Measurements from ENCODE around the gene DDX17.

Gene DDX17

GRCh38 chr22:38523479-38523878 lies 17.4 kb upstream of the DDX17 start:
- DNase-seq (ENCODE audit: low read depth in 2 of 2), result no peak
- no peak for TF ChIP-seq CTCF (IDR thresholded peaks at IDR 0.05; ENCODE audit: low read depth, low read length)
- H3K4me3 ChIP-seq (replicated peaks in 1 of 2; ENCODE audit: low read depth in 2 of 2, low read length in 2 of 2), result no peak overlapping the region

- DNase-seq (ENCODE audit: low read depth in 2 of 2), result no peak
- no peak overlapping the region for H3K4me3 ChIP-seq (replicated peaks in 1 of 2; ENCODE audit: low read depth in 2 of 2, low read length in 2 of 2)
- no peak for TF ChIP-seq CTCF (IDR thresholded peaks at IDR 0.05; ENCODE audit: low read depth, low read length)
Measured at GRCh38 chr22:38523029-38523428, 16.9 kb upstream of the DDX17 start.

- TF ChIP-seq CTCF (IDR thresholded peaks at IDR 0.05; ENCODE audit: low read depth, low read length), result no peak
- H3K4me3 ChIP-seq (replicated peaks in 1 of 2; ENCODE audit: low read depth in 2 of 2, low read length in 2 of 2), result no peak overlapping the region
- no peak for DNase-seq (ENCODE audit: low read depth in 2 of 2)
Measured at GRCh38 chr22:38519453-38520250, 13.5 kb upstream of the DDX17 start.

- no peak overlapping the region for H3K4me3 ChIP-seq (replicated peaks in 1 of 2; ENCODE audit: low read depth in 2 of 2, low read length in 2 of 2)
- no peak for DNase-seq (ENCODE audit: low read depth in 2 of 2)
- TF ChIP-seq CTCF (IDR thresholded peaks at IDR 0.05; ENCODE audit: low read depth, low read length), result no peak
Measured at GRCh38 chr22:38518620-38519019, 12.5 kb upstream of the DDX17 start.

- no peak for DNase-seq (ENCODE audit: low read depth in 2 of 2)
- TF ChIP-seq CTCF (IDR thresholded peaks at IDR 0.05; ENCODE audit: low read depth, low read length), result no peak
- no peak overlapping the region for H3K4me3 ChIP-seq (replicated peaks in 1 of 2; ENCODE audit: low read depth in 2 of 2, low read length in 2 of 2)
Measured at GRCh38 chr22:38513063-38513462, 7.0 kb upstream of the DDX17 start.

- DNase-seq (ENCODE audit: low read depth in 2 of 2), result no peak
- no peak overlapping the region for H3K4me3 ChIP-seq (replicated peaks in 1 of 2; ENCODE audit: low read depth in 2 of 2, low read length in 2 of 2)
- TF ChIP-seq CTCF (IDR thresholded peaks at IDR 0.05; ENCODE audit: low read depth, low read length), result no peak
Measured at GRCh38 chr22:38510416-38510970, 4.4 kb upstream of the DDX17 start.

Measured in cardiac fibroblast (primary cell).